Measurements from ENCODE around the gene BUD13. TPM values are rescaled to one million over a fixed set of nuclear protein-coding genes. Genes with fewer than 3 reads are reported as not detected.

BUD13 gene
- polyA plus RNA-seq, 1 experiment, result 11.7 TPM

GRCh38 chr11:116712428-116712827 lies 60.4 kb downstream of the BUD13 start:
- peaks cover 12% of the 10 kb centered on the region for H3K27me3 ChIP-seq (ENCODE audit: control insufficient read depth, insufficient read depth, low read length)
- DNase-seq (ENCODE audit: low read depth), result no peak
- ChIA-PET CTCF (interaction anchor here (2.1 kb wide), 1 partner anchor 19 kb away, joined by 8 read pairs; no protein-coding TSS in a partner anchor), POLR2A (no interaction called here)
- H3K4me3 ChIP-seq (ENCODE audit: low read depth, low read length), result no peak overlapping the region
- no peaks in the 10 kb centered on the region for H3K36me3 ChIP-seq (ENCODE audit: control insufficient read depth, insufficient read depth, low read length)
- TF ChIP-seq CTCF (IDR thresholded peaks at IDR 0.05; ENCODE audit: insufficient read depth, low read depth, low read length), result no peak

GRCh38 chr11:116710762-116711161 lies 62.0 kb downstream of the BUD13 start:
- CTCF ChIA-PET, result interaction anchor here (1.7 kb wide), 1 partner anchor 19 kb away, joined by 5 read pairs; no protein-coding TSS in a partner anchor

GRCh38 chr11:116710001-116710674 lies 62.6 kb downstream of the BUD13 start:
- no peak overlapping the region for H3K4me3 ChIP-seq (ENCODE audit: low read depth, low read length)
- H3K27me3 ChIP-seq (ENCODE audit: control insufficient read depth, insufficient read depth, low read length), result peaks cover 19% of the 10 kb centered on the region
- no peaks in the 10 kb centered on the region for H3K36me3 ChIP-seq (ENCODE audit: control insufficient read depth, insufficient read depth, low read length)
- ChIA-PET CTCF (interaction anchor here (1.7 to 2.0 kb wide), 2 partner anchors 19 to 23 kb away, joined by 5 read pairs; no protein-coding TSS in a partner anchor), POLR2A (no interaction called here)
- no peak for TF ChIP-seq CTCF (IDR thresholded peaks at IDR 0.05; ENCODE audit: insufficient read depth, low read depth, low read length)
- DNase-seq (ENCODE audit: low read depth), result no peak

More at GRCh38 chr11:116710762-116711161, 62.0 kb downstream of the BUD13 start:
- H3K4me3 ChIP-seq (ENCODE audit: low read depth, low read length), result no peak overlapping the region
- DNase-seq (ENCODE audit: low read depth), result no peak
- peaks cover 19% of the 10 kb centered on the region for H3K27me3 ChIP-seq (ENCODE audit: control insufficient read depth, insufficient read depth, low read length)
- POLR2A ChIA-PET, result no interaction called here
- no peaks in the 10 kb centered on the region for H3K36me3 ChIP-seq (ENCODE audit: control insufficient read depth, insufficient read depth, low read length)
- no peak for TF ChIP-seq CTCF (IDR thresholded peaks at IDR 0.05; ENCODE audit: insufficient read depth, low read depth, low read length)

DNA sequence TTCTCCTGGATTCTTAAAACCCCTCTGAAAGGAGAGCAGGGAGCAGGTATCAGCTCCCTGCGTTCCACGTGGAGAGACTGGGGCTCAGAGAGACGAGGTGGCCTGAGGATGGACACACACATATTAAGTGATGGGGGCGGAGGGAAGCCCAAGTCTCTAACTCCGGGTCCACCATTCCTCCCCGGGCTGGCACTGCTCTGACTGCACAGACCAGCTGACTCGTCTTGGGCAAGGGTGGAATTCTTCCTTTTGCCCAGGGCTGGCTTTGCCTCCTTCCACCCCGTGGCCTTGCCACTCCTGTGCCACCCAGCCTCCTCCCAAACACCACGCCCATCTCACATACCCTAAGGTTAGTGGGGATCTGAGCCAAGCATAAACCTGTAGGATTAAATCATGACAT lies 65.0 kb downstream of the BUD13 start:
- ChIA-PET POLR2A (no interaction called here), CTCF (interaction anchor here (1.0 kb wide), 1 partner anchor 16 kb away, joined by 3 read pairs; no protein-coding TSS in a partner anchor)
- DNase-seq (ENCODE audit: low read depth), result no peak
- no peak for TF ChIP-seq CTCF (IDR thresholded peaks at IDR 0.05; ENCODE audit: insufficient read depth, low read depth, low read length)
- H3K4me3 ChIP-seq (ENCODE audit: low read depth, low read length), result no peak overlapping the region
- H3K36me3 ChIP-seq (ENCODE audit: control insufficient read depth, insufficient read depth, low read length), result no peaks in the 10 kb centered on the region
- peaks cover 18% of the 10 kb centered on the region for H3K27me3 ChIP-seq (ENCODE audit: control insufficient read depth, insufficient read depth, low read length)

DNA sequence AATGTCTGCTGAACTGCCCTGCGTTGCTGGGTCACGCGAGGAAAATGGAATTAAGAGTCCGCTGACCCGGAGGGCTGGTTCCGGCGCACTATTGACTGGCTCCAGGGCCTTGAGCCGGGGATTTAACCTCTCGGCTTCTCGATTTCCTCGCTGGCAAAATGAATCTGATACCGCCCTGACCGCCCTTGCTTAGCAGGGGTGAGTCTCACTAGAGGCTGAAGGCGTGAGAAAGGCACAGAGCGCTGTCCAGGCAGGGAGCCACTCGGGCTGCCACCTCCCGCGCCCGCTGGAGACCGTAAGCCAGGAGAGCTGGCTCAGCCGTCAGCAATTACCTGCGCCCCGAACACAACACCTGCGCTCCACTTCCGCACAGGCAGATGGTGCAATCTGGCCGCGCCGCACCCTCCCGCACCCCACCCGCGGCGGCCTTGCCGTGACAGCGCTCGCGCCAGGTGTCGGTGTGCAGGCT lies 65.6 kb downstream of the BUD13 start:
- ChIA-PET POLR2A (no interaction called here), CTCF (interaction anchor here (1.0 kb wide), 1 partner anchor 15 kb away, joined by 3 read pairs; no protein-coding TSS in a partner anchor)
- Histone ChIP-seq H3K27me3 (ENCODE audit: control insufficient read depth, insufficient read depth, low read length) (peaks cover 18% of the 10 kb centered on the region), H3K4me3 (ENCODE audit: low read depth, low read length) (no peak overlapping the region), H3K36me3 (ENCODE audit: control insufficient read depth, insufficient read depth, low read length) (no peaks in the 10 kb centered on the region)
- TF ChIP-seq CTCF (IDR thresholded peaks at IDR 0.05; ENCODE audit: insufficient read depth, low read depth, low read length), result no peak
- DNase-seq (ENCODE audit: low read depth), result no peak
